Mucosa of rectum (tissue), 2 donors: ENCODE measurements around the gene ERI3.

Experiments used
- H3K27ac ChIP-seq, 2 donors: one replicate each; pipeline ENCODE4 v1.7.0; 2013; ENCODE audit warnings: inconsistent platforms in 2 of 2, low read depth in 2 of 2, low read length in 2 of 2
- H3K27me3 ChIP-seq, 2 donors: one replicate each; pipeline ENCODE4 v1.7.0; 2013; ENCODE audit warnings: low read length in 2 of 2; ENCODE audit not compliant: control insufficient read depth in 2 of 2, insufficient read depth in 2 of 2
- H3K36me3 ChIP-seq, 2 donors: one replicate each; pipeline ENCODE4 v1.7.0; 2013; ENCODE audit warnings: low read length in 2 of 2; ENCODE audit not compliant: control insufficient read depth in 2 of 2, insufficient read depth in 2 of 2
- H3K4me1 ChIP-seq, 2 donors: one replicate each; pipeline ENCODE4 v1.7.0; 2013; ENCODE audit warnings: low read length in 2 of 2, mild to moderate bottlenecking in 1 of 2; ENCODE audit not compliant: control insufficient read depth in 2 of 2, insufficient read depth in 2 of 2
- H3K4me3 ChIP-seq, 2 donors: one replicate each; pipeline ENCODE4 v1.7.0; 2013; ENCODE audit warnings: low read length in 2 of 2
- H3K9ac ChIP-seq, 2 donors: one replicate each; pipeline ENCODE4 v1.7.0; 2013; ENCODE audit warnings: low read length in 2 of 2, low read depth in 1 of 2, mild to moderate bottlenecking in 1 of 2
- H3K9me3 ChIP-seq, 2 donors: one replicate each; pipeline ENCODE4 v1.7.0; 2013; ENCODE audit warnings: low read length in 2 of 2; ENCODE audit not compliant: control insufficient read depth in 2 of 2
- donor health status: healthy.
- donor health status: Normal muscosa, but diverticular disease.

The ERI3 gene

GRCh38 chr1:44265656-44266358 is 89.2 kb downstream of the ERI3 start:
- peak overlapping the region in 1 of 2 donors; percentile 42 for H3K4me3 ChIP-seq
- no peak overlapping the region for H3K9ac ChIP-seq
- peak overlapping the region; percentile 90 for H3K27ac ChIP-seq
- peaks cover 85 to 93% of the 10 kb centered on the region in 2 donors for H3K4me1 ChIP-seq
- no peaks in the 10 kb centered on the region for H3K27me3 ChIP-seq
- no peaks in the 10 kb centered on the region for H3K36me3 ChIP-seq
- H3K9me3 ChIP-seq, result no peaks in the 10 kb centered on the region

DNA sequence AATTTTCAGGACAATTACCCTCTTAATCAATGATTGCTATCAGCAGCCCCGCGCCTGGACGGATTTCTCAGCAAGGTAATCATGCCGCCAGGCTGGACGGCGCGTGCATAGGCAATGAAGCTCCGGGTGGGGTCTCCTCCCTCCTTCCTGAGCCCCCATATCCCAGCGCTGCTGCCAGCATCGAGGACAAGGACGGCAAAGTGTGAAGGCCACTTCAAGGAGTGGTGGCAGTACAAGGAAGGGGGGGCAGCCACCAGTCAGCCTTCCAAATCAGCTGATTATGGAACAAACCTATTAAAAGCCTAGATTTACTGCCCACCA is 90.6 kb downstream of the ERI3 start:
- Histone ChIP-seq H3K4me1 (peaks cover 76 to 88% of the 10 kb centered on the region in 2 donors), H3K36me3 (no peaks in the 10 kb centered on the region)

DNA sequence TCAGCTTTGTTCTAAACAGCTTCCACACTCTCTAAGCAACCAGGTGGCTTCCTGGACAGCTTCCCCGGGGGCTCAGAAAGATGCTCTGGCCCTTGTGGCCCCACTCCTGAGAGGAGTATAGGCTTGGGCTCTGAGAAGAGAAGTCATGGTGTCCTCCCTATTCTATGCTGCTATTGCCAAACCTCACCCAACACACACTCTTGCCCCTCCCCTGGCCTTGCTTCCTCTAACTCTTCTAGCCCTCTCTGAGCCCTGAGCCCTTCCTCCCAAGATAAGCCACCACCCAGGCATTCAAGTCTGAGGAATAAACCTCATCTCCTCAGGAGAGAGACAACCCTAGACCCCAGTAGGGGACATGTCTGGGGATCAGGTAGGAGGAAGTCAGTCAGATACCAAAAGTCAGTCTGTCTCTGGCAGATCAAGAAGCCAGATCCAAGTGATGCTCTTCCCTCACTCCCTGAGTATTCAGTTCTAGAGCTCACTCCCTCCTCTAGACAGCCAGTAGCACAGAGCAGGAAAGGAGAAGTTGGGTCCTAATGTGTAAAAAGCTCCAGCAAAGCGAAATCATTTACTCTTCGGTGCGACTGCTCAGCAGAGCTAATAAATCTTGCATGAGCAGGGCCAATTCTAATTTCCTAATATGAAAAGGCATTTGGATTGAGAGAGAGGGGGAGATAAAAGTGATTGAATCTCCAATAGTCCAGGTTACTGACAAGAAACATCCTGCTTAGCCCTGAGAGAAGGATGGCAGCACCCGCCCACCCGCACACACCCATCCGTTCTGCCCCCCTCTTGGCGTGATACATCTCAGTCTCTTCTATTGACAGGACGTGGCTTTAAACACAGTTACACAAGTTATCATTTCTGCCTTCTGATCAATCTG is 91.2 kb downstream of the ERI3 start:
- Histone ChIP-seq H3K27me3 (no peaks in the 10 kb centered on the region), H3K9ac (peak overlapping the region in 1 of 2 donors; percentile 38), H3K36me3 (no peaks in the 10 kb centered on the region), H3K27ac (peak overlapping the region; percentile 77 to 84), H3K4me1 (peaks cover 70 to 82% of the 10 kb centered on the region in 2 donors), H3K9me3 (no peaks in the 10 kb centered on the region), H3K4me3 (no peak overlapping the region)

More for the DNA sequence above, 90.6 kb downstream of the ERI3 start:
- Histone ChIP-seq H3K9ac (no peak overlapping the region), H3K27me3 (no peaks in the 10 kb centered on the region), H3K9me3 (no peaks in the 10 kb centered on the region), H3K27ac (peak overlapping the region; percentile 14 to 47), H3K4me3 (no peak overlapping the region)

DNA sequence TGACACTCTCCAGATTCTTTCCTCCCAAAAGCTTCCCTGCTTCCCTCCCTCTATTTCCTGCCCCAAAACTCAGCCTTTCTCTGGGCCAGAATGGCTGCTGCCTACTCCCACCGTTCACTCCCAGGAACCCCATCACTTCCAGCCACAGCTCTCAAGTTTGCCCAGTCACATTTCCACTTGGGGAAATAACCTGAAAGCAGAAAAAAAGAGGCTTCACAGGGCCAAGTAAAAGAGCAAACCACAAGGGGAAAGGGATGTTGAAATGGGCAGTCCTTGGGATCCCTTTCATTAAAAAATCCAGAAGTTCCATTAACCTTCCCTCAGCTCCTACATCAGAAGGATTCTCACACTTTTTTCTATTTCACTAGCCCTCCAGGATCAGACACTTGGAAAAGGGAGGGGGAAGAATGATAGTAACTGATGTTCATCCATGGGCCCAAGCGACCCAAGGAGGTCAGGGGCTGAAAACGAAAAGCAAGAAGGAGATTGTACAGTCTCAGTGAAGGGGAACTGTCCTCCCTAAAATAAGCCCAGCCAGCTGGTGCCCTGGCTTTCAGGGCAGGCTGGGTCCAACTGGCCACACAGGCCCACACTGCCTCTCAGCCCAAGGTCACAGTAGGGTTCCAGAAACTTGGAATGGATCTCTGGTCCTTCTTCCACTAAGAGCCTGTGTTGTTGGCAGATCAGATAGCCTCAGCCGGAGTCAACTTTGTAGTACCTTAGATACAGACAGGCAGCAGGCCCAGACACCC is 92.1 kb downstream of the ERI3 start:
- H3K4me1 ChIP-seq, result peaks cover 61 to 74% of the 10 kb centered on the region in 2 donors
- no peak overlapping the region for H3K9ac ChIP-seq
- H3K27me3 ChIP-seq, result no peaks in the 10 kb centered on the region
- H3K27ac ChIP-seq, result peak overlapping the region; percentile 77 to 84
- no peaks in the 10 kb centered on the region for H3K36me3 ChIP-seq
- no peak overlapping the region for H3K4me3 ChIP-seq
- H3K9me3 ChIP-seq, result no peaks in the 10 kb centered on the region

DNA sequence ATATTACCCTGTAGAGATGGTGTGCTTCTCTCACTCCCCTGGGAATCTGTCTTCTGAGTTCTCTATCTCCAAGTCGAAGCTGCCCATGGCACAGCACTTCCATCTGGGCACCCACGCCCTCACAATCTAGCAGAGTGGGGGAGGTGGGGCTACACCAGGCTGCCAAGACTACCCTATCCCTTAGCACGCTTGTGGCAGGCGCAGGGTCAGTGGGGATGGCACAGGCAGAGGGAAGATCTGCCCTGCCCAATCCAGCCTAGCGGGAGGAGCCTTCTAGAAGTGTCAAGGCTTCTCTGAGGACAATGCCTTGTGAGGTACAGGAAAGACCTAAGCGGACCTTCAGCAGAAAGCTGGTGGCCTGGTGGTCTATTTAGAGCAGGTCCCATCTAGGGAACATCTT is 92.6 kb downstream of the ERI3 start:
- peak overlapping the region; percentile 77 to 84 for H3K27ac ChIP-seq
- H3K4me1 ChIP-seq, result peaks cover 59 to 68% of the 10 kb centered on the region in 2 donors
- H3K9ac ChIP-seq, result peak overlapping the region; percentile 70 to 71

DNA sequence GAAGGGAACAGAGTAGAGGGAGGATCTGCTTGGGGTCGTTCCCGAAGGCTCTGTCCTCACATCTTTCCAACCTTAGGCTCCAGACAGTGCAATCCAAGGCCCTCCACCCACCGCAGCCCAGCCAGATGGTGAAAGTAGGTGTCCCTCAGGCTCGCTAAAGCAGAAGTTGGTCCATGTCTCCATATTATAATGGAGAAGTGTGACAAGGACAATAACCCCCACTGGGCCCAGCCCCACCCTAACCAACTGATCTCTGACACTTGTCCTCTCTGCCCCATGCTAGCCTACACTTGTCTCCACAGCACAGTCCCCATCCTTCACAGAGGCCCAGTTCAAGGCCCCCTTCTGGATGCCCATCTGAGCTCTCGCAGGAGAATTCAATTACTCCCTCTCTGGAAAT is 93.1 kb downstream of the ERI3 start:
- Histone ChIP-seq H3K27me3 (no peaks in the 10 kb centered on the region), H3K4me1 (peaks cover 56 to 65% of the 10 kb centered on the region in 2 donors), H3K9me3 (no peaks in the 10 kb centered on the region), H3K27ac (peak overlapping the region; percentile 77 to 84), H3K36me3 (no peaks in the 10 kb centered on the region), H3K4me3 (peak overlapping the region; percentile 53 to 64), H3K9ac (peak overlapping the region; percentile 70 to 71)

More for the DNA sequence above, 92.6 kb downstream of the ERI3 start:
- H3K27me3 ChIP-seq, result no peaks in the 10 kb centered on the region
- no peaks in the 10 kb centered on the region for H3K9me3 ChIP-seq
- H3K36me3 ChIP-seq, result no peaks in the 10 kb centered on the region
- peak overlapping the region in 1 of 2 donors; percentile 64 for H3K4me3 ChIP-seq

DNA sequence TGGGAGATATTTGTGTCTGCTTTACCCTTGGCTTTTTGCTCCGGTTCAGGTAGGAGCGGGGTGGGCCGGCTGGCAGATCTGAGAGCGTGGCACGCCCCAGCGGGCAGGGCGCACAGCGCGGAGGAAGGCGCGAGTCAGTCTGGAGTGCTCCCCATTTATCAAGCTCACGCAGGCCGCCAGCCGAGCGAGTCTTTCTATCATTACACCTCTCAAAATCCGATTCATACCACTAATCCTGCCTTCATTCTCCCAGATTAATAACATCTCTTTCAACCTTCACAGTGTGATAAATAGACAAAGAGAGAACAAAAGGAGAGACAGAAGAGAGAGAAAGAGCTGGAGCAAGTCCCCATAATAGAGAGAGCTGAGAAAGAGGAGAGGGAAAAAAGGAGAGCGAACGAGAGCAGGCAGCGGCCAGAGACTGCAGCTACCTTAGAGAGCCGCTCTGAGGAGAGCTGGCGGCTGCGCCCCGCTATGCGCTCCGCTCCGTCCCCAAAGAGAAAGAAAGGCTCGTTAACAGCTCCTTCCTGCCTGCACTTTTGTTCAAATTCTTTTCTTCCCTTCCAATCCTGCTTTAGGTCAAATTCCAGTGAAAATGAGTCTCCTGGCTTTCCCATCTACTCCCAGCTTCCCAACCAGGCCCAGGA is 93.8 kb downstream of the ERI3 start:
- H3K4me3 ChIP-seq, result peak overlapping the region; percentile 53 to 64
- H3K27me3 ChIP-seq, result no peaks in the 10 kb centered on the region
- no peaks in the 10 kb centered on the region for H3K36me3 ChIP-seq
- peak overlapping the region; percentile 70 to 71 for H3K9ac ChIP-seq
- peak overlapping the region; percentile 77 to 84 for H3K27ac ChIP-seq
- H3K9me3 ChIP-seq, result no peaks in the 10 kb centered on the region
- peaks cover 50 to 58% of the 10 kb centered on the region in 2 donors for H3K4me1 ChIP-seq

GRCh38 chr1:44260792-44261170 is 94.3 kb downstream of the ERI3 start:
- peaks cover 45 to 53% of the 10 kb centered on the region in 2 donors for H3K4me1 ChIP-seq
- H3K27ac ChIP-seq, result peak overlapping the region; percentile 77 to 84
- peak overlapping the region; percentile 70 to 71 for H3K9ac ChIP-seq
- H3K4me3 ChIP-seq, result peak overlapping the region; percentile 53 to 64
- no peaks in the 10 kb centered on the region for H3K27me3 ChIP-seq
- H3K36me3 ChIP-seq, result no peaks in the 10 kb centered on the region
- no peaks in the 10 kb centered on the region for H3K9me3 ChIP-seq

DNA sequence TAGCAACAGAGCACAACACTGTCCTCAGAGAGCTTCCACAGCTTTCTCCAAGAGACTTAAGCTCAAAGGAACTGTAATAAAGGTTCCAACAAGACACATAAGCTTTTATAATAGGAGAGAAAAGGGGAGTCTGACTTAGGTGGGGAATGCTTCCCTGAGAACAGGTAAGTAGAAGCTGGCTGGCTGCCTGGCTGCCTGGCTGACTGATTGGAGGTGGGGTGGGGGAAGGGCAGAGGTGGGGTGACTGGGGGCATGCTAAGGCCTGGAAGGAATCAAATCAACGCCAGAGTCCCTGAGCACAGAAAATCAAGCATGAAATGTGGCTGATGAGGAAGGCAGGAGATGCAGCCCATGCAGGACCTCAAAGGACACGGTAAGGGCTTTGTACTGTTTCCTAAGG is 96.0 kb downstream of the ERI3 start:
- no peaks in the 10 kb centered on the region for H3K9me3 ChIP-seq
- no peaks in the 10 kb centered on the region for H3K36me3 ChIP-seq
- peaks cover 29 to 42% of the 10 kb centered on the region in 2 donors for H3K4me1 ChIP-seq
- H3K9ac ChIP-seq, result no peak overlapping the region
- peak overlapping the region; percentile 24 to 32 for H3K27ac ChIP-seq
- H3K27me3 ChIP-seq, result no peaks in the 10 kb centered on the region
- no peak overlapping the region for H3K4me3 ChIP-seq
